Parathyroid adenoma (tissue), 2 donors: Measurements from ENCODE around the gene HLA-DMA.

Source experiments
- H2AFZ ChIP-seq: fragments of 300-600 bp; sonication (generic); one replicate; pipeline ENCODE4 v1.7.0; 2017; ENCODE audit warnings: antibody characterized with exemption, mild to moderate bottlenecking
- H3K27ac ChIP-seq: fragments of 300-600 bp; sonication (generic); one replicate; pipeline ENCODE4 v1.7.0; 2017
- H3K27me3 ChIP-seq: fragments of 300-600 bp; sonication (generic); one replicate; pipeline ENCODE4 v1.7.0; 2017; ENCODE audit warnings: low read length; ENCODE audit not compliant: control insufficient read depth, insufficient read depth
- H3K36me3 ChIP-seq: fragments of 300-600 bp; sonication (generic); one replicate; pipeline ENCODE4 v1.7.0; 2017; ENCODE audit warnings: low read length; ENCODE audit not compliant: control insufficient read depth, insufficient read depth
- H3K4me1 ChIP-seq: fragments of 300-600 bp; sonication (generic); one replicate; pipeline ENCODE4 v1.7.0; 2017; ENCODE audit warnings: control low read depth
- H3K4me2 ChIP-seq: fragments of 300-600 bp; sonication (generic); one replicate; pipeline ENCODE4 v1.7.0; 2017; ENCODE audit warnings: low read length
- H3K4me3 ChIP-seq: fragments of 300-600 bp; sonication (generic); one replicate; pipeline ENCODE4 v1.7.0; 2017; ENCODE audit warnings: low read depth, low read length
- H3K79me2 ChIP-seq: fragments of 300-600 bp; sonication (generic); one replicate; pipeline ENCODE4 v1.7.0; 2017; ENCODE audit warnings: control low read depth
- H3K9ac ChIP-seq: fragments of 300-600 bp; sonication (generic); one replicate; pipeline ENCODE4 v1.7.0; 2017; ENCODE audit warnings: mild to moderate bottlenecking
- H3K9me3 ChIP-seq: fragments of 300-600 bp; sonication (generic); one replicate; pipeline ENCODE4 v1.7.0; 2017; ENCODE audit warnings: low read length; ENCODE audit not compliant: control insufficient read depth
- TF ChIP-seq, protein P1 (sequence below): fragments of 300-600 bp; sonication (generic); IDR thresholded peaks from one replicate; pipeline ENCODE4 v1.7.0; 2017; ENCODE audit warnings: antibody characterized with exemption, mild to moderate bottlenecking
- donor health status: primary hyperparathyroidism.

Gene HLA-DMA

DNA sequence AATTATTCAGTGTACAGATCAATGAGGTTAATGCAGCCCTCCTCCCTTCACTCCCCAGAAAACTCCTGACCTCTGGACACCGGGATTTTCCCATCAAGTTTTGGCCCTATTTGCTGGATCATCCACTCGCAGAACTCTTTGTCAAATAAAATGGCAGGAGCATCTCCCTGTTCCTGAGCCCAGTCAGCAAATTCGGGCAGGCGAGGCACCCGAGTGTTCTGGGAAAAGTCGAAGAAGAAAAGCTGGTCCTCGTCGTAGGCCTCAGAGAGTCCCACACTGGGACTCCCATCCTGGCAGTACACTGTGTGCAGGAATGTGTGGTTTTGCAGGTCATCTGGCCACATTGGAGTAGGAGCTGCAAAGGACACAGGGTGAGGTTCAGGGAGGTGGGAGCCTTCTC, 2.4 kb downstream of the HLA-DMA start:
- no peak overlapping the region for H3K4me3 ChIP-seq
- no peaks in the 10 kb centered on the region for H3K27me3 ChIP-seq
- no peak overlapping the region for H3K9ac ChIP-seq
- H3K9me3 ChIP-seq = no peaks in the 10 kb centered on the region
- peaks cover 2% of the 10 kb centered on the region for H3K79me2 ChIP-seq
- no peaks in the 10 kb centered on the region for H3K36me3 ChIP-seq
- H2AFZ ChIP-seq = no peak overlapping the region
- H3K27ac ChIP-seq = no peak overlapping the region
- TF ChIP-seq, protein P1, sequence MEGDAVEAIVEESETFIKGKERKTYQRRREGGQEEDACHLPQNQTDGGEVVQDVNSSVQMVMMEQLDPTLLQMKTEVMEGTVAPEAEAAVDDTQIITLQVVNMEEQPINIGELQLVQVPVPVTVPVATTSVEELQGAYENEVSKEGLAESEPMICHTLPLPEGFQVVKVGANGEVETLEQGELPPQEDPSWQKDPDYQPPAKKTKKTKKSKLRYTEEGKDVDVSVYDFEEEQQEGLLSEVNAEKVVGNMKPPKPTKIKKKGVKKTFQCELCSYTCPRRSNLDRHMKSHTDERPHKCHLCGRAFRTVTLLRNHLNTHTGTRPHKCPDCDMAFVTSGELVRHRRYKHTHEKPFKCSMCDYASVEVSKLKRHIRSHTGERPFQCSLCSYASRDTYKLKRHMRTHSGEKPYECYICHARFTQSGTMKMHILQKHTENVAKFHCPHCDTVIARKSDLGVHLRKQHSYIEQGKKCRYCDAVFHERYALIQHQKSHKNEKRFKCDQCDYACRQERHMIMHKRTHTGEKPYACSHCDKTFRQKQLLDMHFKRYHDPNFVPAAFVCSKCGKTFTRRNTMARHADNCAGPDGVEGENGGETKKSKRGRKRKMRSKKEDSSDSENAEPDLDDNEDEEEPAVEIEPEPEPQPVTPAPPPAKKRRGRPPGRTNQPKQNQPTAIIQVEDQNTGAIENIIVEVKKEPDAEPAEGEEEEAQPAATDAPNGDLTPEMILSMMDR = no peak
- H3K4me2 ChIP-seq = no peak overlapping the region
- peaks cover 6% of the 10 kb centered on the region for H3K4me1 ChIP-seq

DNA sequence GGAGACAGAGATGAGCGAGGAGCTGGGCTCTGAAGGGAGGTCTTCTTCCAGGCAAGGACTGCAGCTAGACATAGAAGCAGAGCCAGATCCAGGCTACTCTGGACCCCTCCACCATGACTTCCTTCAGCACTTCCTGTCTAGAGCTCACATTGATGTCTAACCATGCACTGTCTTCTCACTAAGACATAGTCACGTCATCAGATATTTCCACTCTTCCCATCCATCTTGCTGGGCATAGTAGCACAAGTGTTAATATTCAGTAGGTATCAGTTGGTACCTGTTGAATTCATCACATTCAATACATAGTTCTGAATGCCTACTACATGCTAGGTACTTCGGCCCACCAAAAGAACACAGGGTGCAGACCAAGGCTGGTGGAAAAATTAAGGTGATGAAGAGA, 2.9 kb downstream of the HLA-DMA start:
- H3K4me1 ChIP-seq = peaks cover 6% of the 10 kb centered on the region
- TF ChIP-seq, protein P1 = no peak
- H3K27ac ChIP-seq = no peak overlapping the region

DNA sequence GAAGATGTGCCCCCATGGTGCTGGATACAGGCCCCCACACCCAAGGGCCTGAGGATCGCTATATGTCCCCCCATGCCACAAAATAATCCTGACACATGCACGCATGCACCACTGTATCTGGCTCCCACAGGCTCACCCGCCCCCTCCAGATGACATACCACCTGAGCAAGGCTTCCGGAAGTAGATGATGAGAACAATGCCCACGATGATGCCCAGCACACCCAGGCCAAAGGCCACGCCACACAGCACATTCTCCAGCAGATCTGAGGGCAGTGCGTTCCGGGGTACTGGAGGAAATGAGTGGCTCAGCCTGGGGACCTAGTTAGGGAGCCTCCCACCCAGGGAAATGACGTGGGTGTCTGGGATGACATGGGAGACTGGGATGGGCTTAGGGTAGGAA, 3.8 kb downstream of the HLA-DMA start:
- peaks cover 3% of the 10 kb centered on the region for H3K4me1 ChIP-seq
- no peaks in the 10 kb centered on the region for H3K36me3 ChIP-seq
- no peak overlapping the region for H3K4me3 ChIP-seq
- TF ChIP-seq, protein P1 = no peak
- no peak overlapping the region for H3K4me2 ChIP-seq
- no peaks in the 10 kb centered on the region for H3K27me3 ChIP-seq
- H3K9me3 ChIP-seq = no peaks in the 10 kb centered on the region
- no peak overlapping the region for H3K27ac ChIP-seq
- no peak overlapping the region for H2AFZ ChIP-seq
- H3K9ac ChIP-seq = no peak overlapping the region
- H3K79me2 ChIP-seq = no peaks in the 10 kb centered on the region

More for the DNA sequence above, 2.9 kb downstream of the HLA-DMA start:
- H3K9me3 ChIP-seq = no peaks in the 10 kb centered on the region
- no peaks in the 10 kb centered on the region for H3K36me3 ChIP-seq
- H3K9ac ChIP-seq = no peak overlapping the region
- no peaks in the 10 kb centered on the region for H3K27me3 ChIP-seq
- no peaks in the 10 kb centered on the region for H3K79me2 ChIP-seq
- H3K4me3 ChIP-seq = no peak overlapping the region
- no peak overlapping the region for H3K4me2 ChIP-seq
- H2AFZ ChIP-seq = no peak overlapping the region

DNA sequence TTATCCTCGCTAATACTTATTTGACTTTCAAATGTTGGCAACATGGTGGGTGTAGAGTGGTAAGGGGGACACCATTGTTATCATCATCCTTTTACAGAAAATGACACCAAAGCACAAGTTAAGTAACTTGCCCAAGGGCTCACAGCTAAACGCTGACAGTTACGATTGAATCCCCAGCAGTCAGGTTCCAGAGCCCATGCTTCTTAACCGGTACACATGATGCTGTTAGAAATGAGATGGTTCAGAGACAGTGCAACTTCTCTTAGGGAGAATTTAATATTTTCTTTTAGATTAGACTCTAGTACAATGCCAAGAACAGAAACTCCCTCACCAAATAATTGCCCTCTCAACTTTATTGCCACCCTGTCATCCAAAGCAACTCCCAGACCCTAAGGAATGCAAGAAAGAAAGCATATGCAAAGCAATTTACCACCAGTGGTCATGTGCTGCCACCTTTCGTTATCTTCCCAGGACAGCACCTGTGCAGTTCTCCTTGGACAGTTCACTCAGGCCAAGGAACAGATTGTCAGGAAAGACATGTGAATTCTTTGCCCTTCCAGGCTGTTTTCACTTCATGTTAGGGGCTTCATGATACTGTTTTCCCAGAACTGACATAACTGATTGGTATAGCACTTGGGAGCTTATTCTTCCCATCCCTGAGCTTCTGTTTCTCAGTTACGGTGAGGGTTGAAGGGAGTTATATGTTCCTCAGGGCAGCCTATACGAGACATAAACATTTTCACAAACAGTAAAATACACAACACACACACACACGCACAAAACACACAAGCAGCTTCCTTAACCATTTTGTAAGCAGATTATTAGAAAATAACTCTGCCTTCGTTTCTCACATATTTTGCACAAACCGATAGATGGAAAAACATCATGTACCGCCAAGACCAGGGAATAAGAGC, 5.1 kb downstream of the HLA-DMA start:
- Histone ChIP-seq H3K27ac (no peak overlapping the region), H3K4me2 (no peak overlapping the region), H3K79me2 (no peaks in the 10 kb centered on the region), H3K9ac (no peak overlapping the region), H3K36me3 (no peaks in the 10 kb centered on the region), H3K4me1 (peaks cover 2% of the 10 kb centered on the region), H3K27me3 (no peaks in the 10 kb centered on the region), H3K4me3 (no peak overlapping the region), H3K9me3 (no peaks in the 10 kb centered on the region), H2AFZ (no peak overlapping the region)
- TF ChIP-seq, protein P1 = peak; percentile 72

DNA sequence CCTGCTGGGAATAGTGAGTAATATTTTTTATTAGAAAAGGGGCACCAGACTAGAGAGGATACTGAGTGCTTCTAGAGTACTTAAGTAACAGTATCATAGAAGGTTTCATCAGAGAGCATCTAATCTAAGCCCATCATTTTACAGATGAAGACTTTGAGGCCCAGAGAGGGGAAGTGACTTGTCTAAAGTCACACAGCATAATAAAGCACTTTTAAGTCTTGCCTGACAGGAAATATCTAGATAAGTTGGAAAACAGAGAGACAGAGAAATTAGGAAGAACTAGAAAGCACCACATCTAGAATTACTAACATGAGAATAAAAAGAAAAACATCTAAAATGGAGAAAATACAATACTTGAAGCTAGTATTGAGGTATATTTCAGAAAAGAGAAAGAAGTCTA, 6.0 kb downstream of the HLA-DMA start:
- H2AFZ ChIP-seq = no peak overlapping the region
- no peak overlapping the region for H3K9ac ChIP-seq
- H3K4me1 ChIP-seq = no peaks in the 10 kb centered on the region
- H3K79me2 ChIP-seq = no peaks in the 10 kb centered on the region
- no peaks in the 10 kb centered on the region for H3K36me3 ChIP-seq
- H3K4me3 ChIP-seq = no peak overlapping the region
- H3K27ac ChIP-seq = no peak overlapping the region
- TF ChIP-seq, protein P1 = no peak
- no peak overlapping the region for H3K4me2 ChIP-seq
- no peaks in the 10 kb centered on the region for H3K9me3 ChIP-seq
- H3K27me3 ChIP-seq = no peaks in the 10 kb centered on the region
